GM23248 (cell line): ENCODE results near the gene COL13A1.

Source experiments
- EZH2 ChIP-seq: fragments of 200-600 bp; sonication (generic); IDR thresholded peaks from 2 replicates; pipeline ENCODE4 v1.6.1; 2018; ENCODE audit warnings: antibody characterized with exemption, mild to moderate bottlenecking; ENCODE audit not compliant: insufficient read depth, poor library complexity, severe bottlenecking
- EZH2phosphoT487 ChIP-seq: fragments of 200-600 bp; sonication (generic); IDR thresholded peaks from 2 replicates; pipeline ENCODE4 v1.6.1; 2018; ENCODE audit warnings: antibody characterized with exemption, moderate library complexity, mild to moderate bottlenecking, low read depth; ENCODE audit not compliant: insufficient read depth

DNA sequence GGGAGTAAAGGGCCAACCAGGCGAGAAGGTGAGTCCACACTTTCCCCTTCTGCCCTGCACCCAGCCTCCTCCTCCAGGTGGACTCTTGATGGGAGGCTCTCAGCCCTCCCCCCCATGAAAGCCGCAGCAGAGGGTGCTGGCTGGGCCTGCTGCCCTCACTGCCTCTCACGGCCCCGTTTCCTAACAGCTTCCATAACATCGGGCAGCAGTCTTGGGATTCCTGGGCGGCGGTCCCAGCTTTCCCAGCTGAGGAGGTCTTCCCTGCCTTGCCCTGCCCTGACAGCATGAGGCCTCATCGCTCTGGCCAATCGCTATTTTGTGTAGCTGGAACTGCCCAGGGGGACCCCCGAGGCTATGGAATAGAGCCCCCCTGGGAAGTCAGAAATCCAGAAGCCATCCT, 76.3 kb downstream of the COL13A1 start:
- TF ChIP-seq EZH2 = no peak
- TF ChIP-seq EZH2phosphoT487 = no peak
